Right lobe of liver (tissue), 6 donors: ENCODE data around the gene FBN3. TPM values are rescaled to one million over a fixed set of nuclear protein-coding genes. Genes with fewer than 3 reads are reported as not detected.

Experiments used
- ATAC-seq, 4 donors: fragments of 200-7000 bp; cut with Tn5 transposase; one replicate each; pipeline ENCODE4 v1.9.1; 2020; ENCODE audit warnings: mild to moderate bottlenecking in 4 of 4, moderate library complexity in 4 of 4
- DNase-seq, 3 donors: peaks; one replicate each; pipeline ENCODE4 v3.0.0-alpha.2; 2020
- H3K27ac ChIP-seq, 3 donors: fragments of 200-600 bp; one replicate each; pipeline ENCODE4 v1.8.0; 2022
- H3K27me3 ChIP-seq, 2 donors: fragments of 200-600 bp; one replicate each; pipeline ENCODE4 v1.8.0; 2022
- H3K36me3 ChIP-seq, 4 donors: fragments of 200-600 bp; sonication (generic) in 1 of 4; one replicate each; pipeline versions ENCODE4 v1.5.1 to v1.8.0; 2017 to 2022; ENCODE audit warnings: control low read depth in 1 of 4
- H3K4me1 ChIP-seq, 4 donors: fragments of 200-600 bp; sonication (generic) in 1 of 4; one replicate each; pipeline versions ENCODE4 v1.5.1 to v1.8.0; 2017 to 2022; ENCODE audit warnings: control low read depth in 1 of 4
- H3K4me3 ChIP-seq, 3 donors: fragments of 200-600 bp; one replicate each; pipeline ENCODE4 v1.8.0; 2022
- H3K9me3 ChIP-seq, 4 donors: fragments of 200-600 bp; sonication (generic) in 1 of 4; one replicate each; pipeline versions ENCODE4 v1.5.1 to v1.8.0; 2017 to 2022; ENCODE audit warnings: control low read depth in 1 of 4
- CTCF ChIP-seq, 4 donors: fragments of 200-600 bp in 3 of 4; fragments of 450-650 bp in 1 of 4; IDR thresholded peaks; one replicate each; pipeline versions ENCODE4 v1.5.1 to v1.8.0; 2016 to 2022; ENCODE audit warnings: antibody characterized with exemption in 4 of 4, mild to moderate bottlenecking in 2 of 4
- POLR2A ChIP-seq: fragments of 450-650 bp; IDR thresholded peaks from one replicate; pipeline ENCODE4 v1.6.1; 2017; ENCODE audit warnings: antibody characterized with exemption, mild to moderate bottlenecking
- WGBS: methylation state at CpG from one replicate; pipeline ENCODE4 v1.1.6; 2018; ENCODE audit warnings: low coverage, low lambda C conversion rate; ENCODE audit not compliant: insufficient coverage; ENCODE audit errors: missing lambda C conversion rate; 5-methylcytosine and 5-hydroxymethylcytosine counted together
- intact Hi-C, 2 donors: fragments of 100-400 bp; cut with DNase I; formaldehyde crosslinking; loops; one replicate each; pipeline versions ENCODE4 v1.11.2 to v1.14.1; 2022
- total RNA-seq, 6 experiments: library from RNA; depleted of rRNA in 2 of 6; stranded (reverse); fragments of >200 nt in 2 of 6; fragmentation: NEBNext Ultra II Directional in 3 of 6; extraction: Animal tissue kit (Norgen Biotek cat#: 25700) in 3 of 6; gene quantifications; one replicate each; pipeline versions ENCODE4 v1.1.0 to v1.2.4, GENCODE V29; 2016 to 2023
- donor health status: DM: no; HTN: yes; CAD: no.
- donor health status: DM: no; HTN: no; CAD: no.
- donor health status: DM: no; HTN: no; CAD: no.
- donor health status: DM: no; HTN: yes; CAD: no.
- donor health status: DM: no; HTN: yes; CAD: no.

The FBN3 gene
- total RNA-seq, 6 experiments from 2014 or later = 0.11 to 0.37 TPM; not detected in 4

DNA sequence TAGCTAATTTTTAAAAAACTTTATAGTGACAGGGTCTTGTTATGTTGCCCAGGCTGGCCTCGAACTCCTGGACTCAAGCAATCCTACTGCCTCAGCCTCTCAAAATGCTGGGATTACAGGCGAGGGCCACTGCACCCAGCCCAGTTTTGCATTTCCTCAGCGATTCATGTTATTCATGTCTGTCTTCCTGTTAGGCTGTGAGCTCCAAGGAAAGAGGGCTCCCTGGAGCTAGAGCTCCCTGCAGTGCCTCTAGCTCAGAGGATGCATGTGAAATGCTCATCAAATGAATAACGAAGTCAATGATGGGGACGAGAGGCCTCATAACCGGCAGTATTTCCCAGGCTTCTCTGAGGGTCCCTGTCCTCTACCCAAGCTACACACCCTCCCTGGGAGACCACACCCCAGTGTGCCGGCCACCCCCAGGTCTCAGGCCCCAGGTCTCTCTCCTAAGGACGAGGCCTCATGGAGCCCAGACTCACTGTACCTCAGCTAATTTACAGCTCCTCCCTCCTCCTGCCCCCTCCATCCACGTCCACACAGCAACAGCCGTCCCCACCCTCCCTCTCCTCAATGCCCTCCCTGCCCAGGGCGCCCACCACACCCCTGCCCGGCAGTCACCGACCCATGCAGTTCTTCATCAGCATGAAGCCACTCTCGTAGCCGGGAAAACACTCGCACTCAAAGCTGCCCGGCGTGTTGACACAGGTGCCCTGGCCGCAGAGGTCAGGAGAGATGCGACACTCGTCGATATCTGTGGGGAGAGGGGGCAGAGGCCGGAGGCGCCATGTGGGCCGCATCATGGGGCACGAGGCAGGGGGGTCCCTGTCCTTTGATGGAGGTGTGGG, 28.5 kb downstream of the FBN3 start:
- Histone ChIP-seq H3K9me3 (no peaks in the 10 kb centered on the region), H3K36me3 (no peaks in the 10 kb centered on the region), H3K4me1 (no peaks in the 10 kb centered on the region), H3K27ac (no peak overlapping the region), H3K4me3 (no peak overlapping the region), H3K27me3 (no peaks in the 10 kb centered on the region)
- no peak for DNase-seq
- TF ChIP-seq POLR2A = no peak
- no peak for TF ChIP-seq CTCF (IDR thresholded peaks at IDR 0.05)
- 62% methylated on average over 10 of the region's 26 CpGs for WGBS
- ATAC-seq = no peak
- intact Hi-C loops = no loop called here

GRCh38 chr19:8117991-8118390, 31.4 kb downstream of the FBN3 start:
- ATAC-seq (no peak), DNase-seq (no peak)
- no peaks in the 10 kb centered on the region for H3K9me3 ChIP-seq
- TF ChIP-seq POLR2A (no peak), CTCF (IDR thresholded peaks at IDR 0.05) (no peak)
- H3K27ac ChIP-seq = no peak overlapping the region
- no peak overlapping the region for H3K4me3 ChIP-seq
- no peaks in the 10 kb centered on the region for H3K4me1 ChIP-seq
- 93% methylated on average over 2 of the region's 2 CpGs for WGBS
- no peaks in the 10 kb centered on the region for H3K36me3 ChIP-seq
- H3K27me3 ChIP-seq = no peaks in the 10 kb centered on the region
- intact Hi-C loops = no loop called here

DNA sequence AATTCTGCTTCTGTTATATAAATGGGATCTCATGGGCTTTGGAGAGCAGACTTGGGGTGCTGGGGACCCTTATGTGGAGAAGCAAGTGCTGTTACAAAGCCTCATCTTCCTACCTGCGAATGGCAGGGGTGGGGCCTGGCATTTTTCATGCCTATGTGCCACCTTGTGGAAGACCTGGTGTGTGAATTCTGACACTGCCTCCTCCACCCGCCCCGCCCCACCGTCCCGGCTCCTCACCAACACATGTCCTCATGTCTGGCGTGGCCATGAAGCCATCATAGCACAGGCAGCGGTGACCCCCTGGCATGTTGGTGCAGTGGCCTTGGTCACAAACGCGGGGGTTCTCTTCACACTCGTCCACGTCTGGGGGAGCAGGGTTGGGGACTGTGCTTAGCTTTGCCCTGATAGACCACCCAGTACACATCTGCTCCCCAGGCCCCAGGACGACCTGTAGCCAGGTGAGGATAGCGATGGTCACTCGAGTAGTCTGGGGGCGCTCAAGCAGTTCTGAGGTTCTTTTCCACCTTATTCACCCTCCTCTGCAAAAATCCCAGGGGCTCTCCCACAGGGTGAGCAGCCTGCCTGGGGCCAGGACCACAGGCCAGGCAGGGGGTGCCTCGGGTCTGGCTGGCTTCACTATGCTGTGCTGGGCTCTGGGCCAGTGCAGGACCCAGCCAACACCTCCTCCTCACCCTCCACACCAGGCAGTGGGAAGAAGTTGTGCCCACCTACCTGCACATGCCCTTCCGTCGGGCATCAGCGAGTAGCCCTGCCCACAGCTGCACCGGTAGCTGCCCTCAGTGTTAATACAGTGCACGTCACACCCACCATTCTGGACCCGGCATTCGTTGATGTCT, 32.7 kb downstream of the FBN3 start:
- no peaks in the 10 kb centered on the region for H3K4me1 ChIP-seq
- intact Hi-C loops = no loop called here
- peak in 2 of 3 donors; percentile 29 to 66 for DNase-seq
- H3K9me3 ChIP-seq = no peaks in the 10 kb centered on the region
- H3K27me3 ChIP-seq = no peaks in the 10 kb centered on the region
- WGBS = 26% methylated on average over 6 of the region's 23 CpGs
- no peak overlapping the region for H3K4me3 ChIP-seq
- H3K27ac ChIP-seq = no peak overlapping the region
- no peak for TF ChIP-seq POLR2A
- TF ChIP-seq CTCF (IDR thresholded peaks at IDR 0.05) = peak; percentile 8 to 40 (median 13)
- H3K36me3 ChIP-seq = no peaks in the 10 kb centered on the region
- peak; percentile 33 to 86 (median 52) for ATAC-seq

DNA sequence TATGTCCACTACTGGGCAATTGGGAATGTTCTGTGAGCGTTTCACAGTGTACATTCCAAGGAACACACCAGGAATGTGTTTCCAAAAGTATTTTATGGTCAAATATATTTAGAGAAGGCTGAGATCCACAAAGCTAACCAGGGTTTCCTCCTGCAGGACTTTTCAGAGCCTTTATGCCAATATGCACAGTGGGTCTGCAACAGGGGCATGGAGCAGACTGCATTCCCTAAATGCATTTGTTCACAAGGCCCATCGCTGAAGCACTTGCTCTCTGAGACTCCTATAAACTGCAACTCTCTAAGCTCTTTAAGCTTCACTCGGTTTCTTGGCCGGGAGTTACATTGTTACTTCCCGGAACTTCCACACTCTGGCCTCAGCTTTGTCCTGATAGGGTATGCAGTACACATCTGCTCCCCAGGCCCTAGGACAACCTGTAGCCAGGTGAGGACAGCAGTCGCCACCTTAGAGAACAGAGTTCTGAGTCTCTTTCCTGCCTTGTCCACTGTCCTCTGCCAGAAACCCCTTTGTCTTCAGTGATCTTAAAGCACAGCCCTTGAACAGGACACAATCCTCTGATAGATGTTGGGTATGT, 33.5 kb downstream of the FBN3 start:
- H3K27ac ChIP-seq = no peak overlapping the region
- no peaks in the 10 kb centered on the region for H3K27me3 ChIP-seq
- intact Hi-C loops = no loop called here
- TF ChIP-seq POLR2A (no peak), CTCF (IDR thresholded peaks at IDR 0.05) (no peak)
- no peaks in the 10 kb centered on the region for H3K9me3 ChIP-seq
- 75% methylated on average over 5 of the region's 6 CpGs for WGBS
- H3K4me3 ChIP-seq = no peak overlapping the region
- DNase-seq (no peak), ATAC-seq (no peak)
- H3K36me3 ChIP-seq = no peaks in the 10 kb centered on the region
- no peaks in the 10 kb centered on the region for H3K4me1 ChIP-seq
